Neural progenitor cell (in vitro differentiated cells): ENCODE measurements around the gene PPP2R2B. TPM values are rescaled to one million over a fixed set of nuclear protein-coding genes. Genes with fewer than 3 reads are reported as not detected.

Experiments
- DNase-seq: peaks from one replicate; pipeline ENCODE4 v3.0.0-alpha.2; 2016; ENCODE audit warnings: low spot score
- H2AFZ ChIP-seq: fragments of 200-600 bp; sonication (generic); replicated peaks from 2 replicates; pipeline ENCODE4 v1.6.1; 2016; ENCODE audit warnings: antibody characterized with exemption
- H3F3A ChIP-seq: fragments of 200-600 bp; sonication (generic); 2 replicates; pipeline ENCODE4 v1.6.1; 2016; ENCODE audit warnings: antibody characterized with exemption, low read depth
- H3K27ac ChIP-seq: fragments of 200-600 bp; sonication (generic); 2 replicates; pipeline ENCODE4 v1.5.1; 2016; ENCODE audit warnings: mild to moderate bottlenecking
- H3K27me3 ChIP-seq: fragments of 200-600 bp; sonication (generic); 2 replicates; pipeline ENCODE4 v1.6.1; 2016; ENCODE audit warnings: mild to moderate bottlenecking, moderate library complexity
- H3K36me3 ChIP-seq: fragments of 200-600 bp; sonication (generic); 2 replicates; pipeline ENCODE4 v1.5.1; 2016
- H3K4me1 ChIP-seq: fragments of 200-600 bp; sonication (generic); 2 replicates; pipeline ENCODE4 v1.6.1; 2016; ENCODE audit warnings: mixed run types
- H3K4me2 ChIP-seq: fragments of 200-600 bp; sonication (generic); 2 replicates; pipeline ENCODE4 v1.6.1; 2016
- H3K4me3 ChIP-seq: fragments of 200-600 bp; sonication (generic); 2 replicates; pipeline ENCODE4 v1.5.1; 2016
- H3K79me2 ChIP-seq: fragments of 200-600 bp; sonication (generic); 2 replicates; pipeline ENCODE4 v1.6.1; 2016; ENCODE audit warnings: low read depth
- H3K9ac ChIP-seq: fragments of 200-600 bp; sonication (generic); 2 replicates; pipeline ENCODE4 v1.6.1; 2016
- H3K9me3 ChIP-seq: fragments of 200-600 bp; sonication (generic); 2 replicates; pipeline ENCODE4 v1.5.1; 2016; ENCODE audit warnings: low read depth
- H4K20me1 ChIP-seq: fragments of 200-600 bp; sonication (generic); 2 replicates; pipeline ENCODE4 v1.6.1; 2016; ENCODE audit warnings: low read depth
- H3K27ac Mint-ChIP-seq: 3 replicates; pipeline ENCODE4 v1.8.0; 2021; ENCODE audit warnings: mixed read lengths
- H3K27me3 Mint-ChIP-seq: 2 replicates; pipeline ENCODE4 v1.8.0; 2022; ENCODE audit warnings: low read depth, mild to moderate bottlenecking, inconsistent platforms, moderate library complexity, mixed read lengths; ENCODE audit not compliant: insufficient read depth
- H3K36me3 Mint-ChIP-seq: 3 replicates; pipeline ENCODE4 v1.8.0; 2021; ENCODE audit warnings: mixed read lengths
- H3K4me1 Mint-ChIP-seq: 3 replicates; pipeline ENCODE4 v1.8.0; 2021; ENCODE audit warnings: mixed read lengths
- H3K4me3 Mint-ChIP-seq: 3 replicates; pipeline ENCODE4 v1.8.0; 2021; ENCODE audit warnings: mild to moderate bottlenecking, moderate library complexity, mixed read lengths
- H3K9me3 Mint-ChIP-seq: 3 replicates; pipeline ENCODE4 v1.8.0; 2020; ENCODE audit warnings: mixed read lengths
- EZH2 ChIP-seq: fragments of 200-600 bp; sonication (generic); IDR thresholded peaks from 2 replicates; pipeline ENCODE4 v1.6.1; 2017; ENCODE audit warnings: antibody characterized with exemption, mild to moderate bottlenecking, moderate library complexity
- EZH2phosphoT487 ChIP-seq: fragments of 200-600 bp; sonication (generic); IDR thresholded peaks from 2 replicates; pipeline ENCODE4 v1.6.1; 2017; ENCODE audit warnings: antibody characterized with exemption
- total RNA-seq: library from RNA; depleted of rRNA; stranded (reverse); fragments of >200 nt; gene quantifications from 2 replicates; pipeline ENCODE4 v1.2.3, GENCODE V29; 2015; ENCODE audit warnings: low replicate concordance
- TF ChIP-seq, protein P1 (sequence below): fragments of 200-600 bp; sonication (generic); IDR thresholded peaks from 2 replicates; pipeline ENCODE4 v1.5.1; 2017; ENCODE audit warnings: antibody characterized with exemption, mild to moderate bottlenecking

PPP2R2B gene
- total RNA-seq, 1 donor from 2014 or later: 26.6 TPM

DNA sequence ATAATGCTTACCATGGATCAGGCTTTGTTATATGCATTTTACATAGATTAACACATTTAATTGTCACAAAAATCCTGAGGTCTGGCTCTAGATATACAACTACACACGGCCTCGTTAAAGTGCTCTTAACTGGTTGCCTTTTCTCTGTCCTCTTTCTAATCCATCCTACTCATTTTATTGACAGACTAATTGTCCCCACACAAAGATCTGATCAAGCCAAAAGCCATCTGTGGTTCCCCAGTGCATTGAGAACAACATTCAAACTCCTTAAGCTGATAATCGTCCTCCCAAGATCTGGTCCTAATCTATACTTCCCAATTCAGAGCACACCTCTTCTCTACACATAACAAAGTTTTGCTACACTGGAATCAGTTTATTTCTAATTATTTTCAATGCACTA, 23.9 kb upstream of the PPP2R2B start:
- H3K27ac Mint-ChIP-seq: no peak overlapping the region
- DNase-seq: peak; percentile 16
- no peaks in the 10 kb centered on the region for H3K36me3 ChIP-seq
- TF ChIP-seq, protein P1, sequence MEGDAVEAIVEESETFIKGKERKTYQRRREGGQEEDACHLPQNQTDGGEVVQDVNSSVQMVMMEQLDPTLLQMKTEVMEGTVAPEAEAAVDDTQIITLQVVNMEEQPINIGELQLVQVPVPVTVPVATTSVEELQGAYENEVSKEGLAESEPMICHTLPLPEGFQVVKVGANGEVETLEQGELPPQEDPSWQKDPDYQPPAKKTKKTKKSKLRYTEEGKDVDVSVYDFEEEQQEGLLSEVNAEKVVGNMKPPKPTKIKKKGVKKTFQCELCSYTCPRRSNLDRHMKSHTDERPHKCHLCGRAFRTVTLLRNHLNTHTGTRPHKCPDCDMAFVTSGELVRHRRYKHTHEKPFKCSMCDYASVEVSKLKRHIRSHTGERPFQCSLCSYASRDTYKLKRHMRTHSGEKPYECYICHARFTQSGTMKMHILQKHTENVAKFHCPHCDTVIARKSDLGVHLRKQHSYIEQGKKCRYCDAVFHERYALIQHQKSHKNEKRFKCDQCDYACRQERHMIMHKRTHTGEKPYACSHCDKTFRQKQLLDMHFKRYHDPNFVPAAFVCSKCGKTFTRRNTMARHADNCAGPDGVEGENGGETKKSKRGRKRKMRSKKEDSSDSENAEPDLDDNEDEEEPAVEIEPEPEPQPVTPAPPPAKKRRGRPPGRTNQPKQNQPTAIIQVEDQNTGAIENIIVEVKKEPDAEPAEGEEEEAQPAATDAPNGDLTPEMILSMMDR: no peak
- TF ChIP-seq EZH2phosphoT487: no peak
- no peak for TF ChIP-seq EZH2
- H3F3A ChIP-seq: peaks cover 4% of the 10 kb centered on the region
- H3K9me3 Mint-ChIP-seq: peaks cover 7% of the 10 kb centered on the region
- no peak overlapping the region for H2AFZ ChIP-seq
- H4K20me1 ChIP-seq: no peaks in the 10 kb centered on the region
- H3K36me3 Mint-ChIP-seq: peaks cover under 1% of the 10 kb centered on the region
- H3K4me2 ChIP-seq: peak overlapping the region; percentile 40
- no peak overlapping the region for H3K4me3 Mint-ChIP-seq
- H3K27me3 Mint-ChIP-seq: no peaks in the 10 kb centered on the region
- H3K27ac ChIP-seq: no peak overlapping the region
- no peaks in the 10 kb centered on the region for H3K27me3 ChIP-seq
- no peak overlapping the region for H3K4me3 ChIP-seq
- no peaks in the 10 kb centered on the region for H3K79me2 ChIP-seq
- H3K4me1 Mint-ChIP-seq: no peaks in the 10 kb centered on the region
- H3K9ac ChIP-seq: no peak overlapping the region
- peaks cover 13% of the 10 kb centered on the region for H3K4me1 ChIP-seq
- H3K9me3 ChIP-seq: peaks cover under 1% of the 10 kb centered on the region

DNA sequence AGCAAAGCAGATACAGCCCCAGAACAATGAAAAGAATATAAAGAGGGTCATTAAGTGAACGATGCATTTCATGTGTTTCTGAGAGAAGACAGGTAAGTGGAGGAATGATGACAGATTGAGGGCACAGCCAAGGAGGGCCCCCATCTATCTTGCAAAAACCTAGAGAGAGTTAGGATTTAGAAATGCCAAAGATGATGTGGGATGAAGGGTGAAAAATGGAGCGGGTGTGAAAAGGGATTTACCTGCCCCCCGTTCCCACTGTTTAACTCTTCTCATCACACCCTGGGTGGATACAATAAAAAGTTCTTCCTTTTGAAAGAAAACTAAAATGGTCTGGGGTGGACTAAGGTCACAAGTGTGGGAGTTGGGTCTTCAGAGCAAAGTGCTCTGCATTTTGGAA, 18.5 kb upstream of the PPP2R2B start:
- Mint-ChIP-seq H3K27ac (no peak overlapping the region), H3K4me1 (peaks cover 17% of the 10 kb centered on the region), H3K9me3 (peaks cover 15% of the 10 kb centered on the region)

DNA sequence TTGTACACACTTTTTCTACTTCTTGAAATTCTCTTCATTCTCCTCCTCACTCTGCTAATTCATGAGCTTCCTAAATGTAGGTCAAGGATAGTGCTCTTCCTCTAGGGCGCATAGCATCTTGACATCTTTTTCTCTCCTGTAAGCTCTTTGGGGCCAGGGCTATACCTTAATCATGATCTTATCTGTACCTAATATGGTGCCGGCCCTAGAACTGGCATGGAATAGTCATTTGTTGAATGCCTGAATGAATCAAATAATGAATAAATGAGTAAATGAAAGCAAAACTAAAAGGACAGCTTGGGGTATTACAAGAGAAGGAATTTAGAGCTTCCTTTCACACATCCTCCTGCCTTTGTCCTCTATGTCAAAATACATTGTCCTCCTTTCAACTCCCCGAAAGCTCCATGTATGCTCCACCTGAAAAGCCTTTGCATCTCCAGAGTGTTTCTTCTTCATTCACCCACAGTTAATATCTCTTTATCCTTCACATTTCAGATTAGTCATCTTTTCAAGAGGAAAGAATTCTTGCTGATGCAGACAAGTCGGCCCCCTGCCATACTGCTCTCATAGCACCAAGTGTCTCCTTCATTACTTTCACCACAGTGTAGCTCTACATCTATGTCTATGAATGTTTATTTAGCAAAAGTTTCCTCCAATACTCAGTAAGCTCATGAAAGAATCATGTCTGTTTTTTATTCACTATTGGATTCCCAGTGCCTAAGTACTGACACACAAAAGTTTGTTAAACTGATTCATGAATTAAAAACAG, 16.4 kb upstream of the PPP2R2B start:
- H4K20me1 ChIP-seq: no peaks in the 10 kb centered on the region

More for the DNA sequence above, 18.5 kb upstream of the PPP2R2B start:
- Histone ChIP-seq H3K4me1 (peaks cover 7% of the 10 kb centered on the region), H3K27me3 (no peaks in the 10 kb centered on the region), H2AFZ (no peak overlapping the region), H3K4me3 (no peak overlapping the region), H3K4me2 (no peak overlapping the region), H3K9ac (no peak overlapping the region), H4K20me1 (no peaks in the 10 kb centered on the region), H3K27ac (no peak overlapping the region), H3K9me3 (peaks cover 3% of the 10 kb centered on the region), H3K79me2 (no peaks in the 10 kb centered on the region), H3K36me3 (no peaks in the 10 kb centered on the region), H3F3A (peaks cover 4% of the 10 kb centered on the region)
- H3K36me3 Mint-ChIP-seq: peaks cover 2% of the 10 kb centered on the region
- no peaks in the 10 kb centered on the region for H3K27me3 Mint-ChIP-seq
- no peak for DNase-seq
- no peak overlapping the region for H3K4me3 Mint-ChIP-seq
- TF ChIP-seq, protein P1: no peak
- TF ChIP-seq EZH2phosphoT487 (no peak), EZH2 (no peak)

More for the DNA sequence above, 16.4 kb upstream of the PPP2R2B start:
- peaks cover 9% of the 10 kb centered on the region for H3K4me1 ChIP-seq
- H3K9me3 ChIP-seq: peaks cover 3% of the 10 kb centered on the region
- no peaks in the 10 kb centered on the region for H3K27me3 Mint-ChIP-seq
- no peak overlapping the region for H3K27ac Mint-ChIP-seq
- no peak overlapping the region for H2AFZ ChIP-seq
- H3K4me3 ChIP-seq: no peak overlapping the region
- H3K36me3 ChIP-seq: no peaks in the 10 kb centered on the region
- TF ChIP-seq, protein P1: no peak
- TF ChIP-seq EZH2 (no peak), EZH2phosphoT487 (no peak)
- no peaks in the 10 kb centered on the region for H3K27me3 ChIP-seq
- no peak overlapping the region for H3K4me3 Mint-ChIP-seq
- peaks cover 12% of the 10 kb centered on the region for H3K9me3 Mint-ChIP-seq
- H3K36me3 Mint-ChIP-seq: peaks cover 2% of the 10 kb centered on the region
- H3K4me2 ChIP-seq: no peak overlapping the region
- H3K4me1 Mint-ChIP-seq: peaks cover 36% of the 10 kb centered on the region
- no peak for DNase-seq
- no peak overlapping the region for H3K9ac ChIP-seq
- H3F3A ChIP-seq: peaks cover 2% of the 10 kb centered on the region
- no peaks in the 10 kb centered on the region for H3K79me2 ChIP-seq
- no peak overlapping the region for H3K27ac ChIP-seq
